Ureter (tissue), 1 donor: ENCODE results near the gene CD300LG. TPM values are rescaled to one million over a fixed set of nuclear protein-coding genes. Genes with fewer than 3 reads are reported as not detected.

Source experiments
- DNase-seq: peaks from one replicate; pipeline ENCODE4 v3.0.0-alpha.2; 2020; ENCODE audit warnings: low spot score
- total RNA-seq: library from RNA; stranded (reverse); gene quantifications from one replicate; pipeline ENCODE4 v1.2.4, GENCODE V29; 2023
- donor health status: DM: yes; HTN: yes; CAD: no.

The CD300LG gene
- total RNA-seq, 1 donor from 2014 or later: 1.4 TPM

GRCh38 chr17:43905985-43906852, 59.2 kb downstream of the CD300LG start:
- peak; percentile 74 for DNase-seq

- no peak for DNase-seq
Observed at GRCh38 chr17:43906951-43907424, 60.0 kb downstream of the CD300LG start.

GRCh38 chr17:43907425-43907981, 60.5 kb downstream of the CD300LG start, which contains the start of gene MPP2:
TSS of gene MPP2 (minus strand) at chr17:43907536. CDS start at chr17:43904460, 3,076 bp downstream.
- DNase-seq: peak; percentile 71

GRCh38 chr17:43907998-43908721, 61.2 kb downstream of the CD300LG start:
- peak; percentile 72 for DNase-seq

- DNase-seq: no peak
Observed at GRCh38 chr17:43909537-43910231, 62.7 kb downstream of the CD300LG start.

- DNase-seq: no peak
Observed at GRCh38 chr17:43911904-43912303, 64.9 kb downstream of the CD300LG start.

GRCh38 chr17:43912635-43913304, 65.8 kb downstream of the CD300LG start:
- no peak for DNase-seq

Other genes starting within 250 kb of the CD300LG start
- gene MEOX1, start 185.3 kb upstream of the CD300LG start, total RNA-seq: 9.8 TPM
- not detected for gene SOST, start 88.4 kb upstream of the CD300LG start, total RNA-seq
- 91.9 TPM for gene DUSP3, start 68.2 kb upstream of the CD300LG start, total RNA-seq
- gene CFAP97D1, start 66.7 kb upstream of the CD300LG start, total RNA-seq: not detected
- gene MPP3, start 14.0 kb upstream of the CD300LG start, total RNA-seq: 11.8 TPM
- gene MPP2, start 60.4 kb downstream of the CD300LG start, total RNA-seq: 9.8 TPM
- gene PPY, start 95.3 kb downstream of the CD300LG start, total RNA-seq: not detected
- not detected for gene PYY, start 106.8 kb downstream of the CD300LG start, total RNA-seq
- gene NAGS, start 157.4 kb downstream of the CD300LG start, total RNA-seq: 2.2 TPM
- 20.3 TPM for gene TMEM101, start 167.8 kb downstream of the CD300LG start, total RNA-seq
- 62.5 TPM for gene LSM12, start 219.5 kb downstream of the CD300LG start, total RNA-seq
- 76.2 TPM for gene G6PC3, start 223.6 kb downstream of the CD300LG start, total RNA-seq